K562 (cell line): ENCODE measurements around the gene ERF. TPM values are rescaled to one million over a fixed set of nuclear protein-coding genes. Genes with fewer than 3 reads are reported as not detected.
A peak's percentile ranks its signal among the peaks of the same experiment; 100 is the strongest.

ENCODE experiments used
- CSDE1 ChIP-seq, 2 experiments: fragments of 450-650 bp; IDR thresholded peaks; 2 replicates each; pipeline ENCODE4 v1.6.1; 2016; ENCODE audit warnings: mild to moderate bottlenecking in 1 of 2
- LARP7 ChIP-seq: fragments of 450-650 bp; IDR thresholded peaks from 2 replicates; pipeline ENCODE4 v1.6.1; 2016
- PTRF ChIP-seq: fragments of 450-650 bp; IDR thresholded peaks from 2 replicates; pipeline ENCODE4 v1.6.1; 2016; ENCODE audit warnings: mild to moderate bottlenecking, missing genetic modification characterization, missing compliant biosample characterization
- PTTG1 ChIP-seq: fragments of 450-650 bp; IDR thresholded peaks from 2 replicates; pipeline ENCODE4 v1.6.1; 2016; ENCODE audit warnings: low read depth, mild to moderate bottlenecking, missing genetic modification characterization, missing compliant biosample characterization
- SRSF3 ChIP-seq: fragments of 200-400 bp; formaldehyde crosslinking; IDR thresholded peaks from 2 replicates; pipeline ENCODE4 v1.6.1; 2016; ENCODE audit warnings: mild to moderate bottlenecking, low read length, moderate library complexity; ENCODE audit not compliant: insufficient read depth
- ZNF263 ChIP-seq: sonication (generic); formaldehyde crosslinking; IDR thresholded peaks from 2 replicates; pipeline ENCODE4 v1.8.0; 2022; ENCODE audit warnings: mild to moderate bottlenecking, missing genetic modification reagents, borderline replicate concordance
- ZNF316 ChIP-seq: fragments of 450-650 bp; IDR thresholded peaks from 2 replicates; pipeline ENCODE4 v1.6.1; 2016
- polyA plus RNA-seq, 8 experiments: library from polyadenylated mRNA; depleted of rRNA in 4 of 8; stranded (reverse) in 5 of 8; unstranded in 3 of 8; fragments of >200 nt; fragmentation: Nextera tagmentation in 2 of 8; fragmentation: Illumina TruSeq in 1 of 8; extraction: Ambion mirVana in 2 of 8; extraction: Trizol in 1 of 8; gene quantifications; 2 replicates each; pipeline versions ENCODE4 v1.2.1 to v1.2.3, GENCODE V29; 2011 to 2014; ENCODE audit warnings: inconsistent platforms in 1 of 8, missing spikeins in 1 of 8
- total RNA-seq, 7 experiments: library from RNA; depleted of rRNA in 6 of 7; stranded (reverse); fragments of >200 nt in 6 of 7; fragmentation: Illumina TruSeq in 2 of 7; extraction: Trizol in 2 of 7; gene quantifications; 2 replicates each; pipeline versions ENCODE4 v1.2.1 to v1.2.3, GENCODE V29; 2011 to 2021; ENCODE audit warnings: low replicate concordance in 1 of 7
- TF ChIP-seq, protein P1 (sequence below): fragments of 450-650 bp; formaldehyde crosslinking; IDR thresholded peaks from 2 replicates; pipeline ENCODE4 v1.4.0; 2020; ENCODE audit warnings: mild to moderate bottlenecking
- TF ChIP-seq, protein P2 (sequence below): sonication (generic); formaldehyde crosslinking; IDR thresholded peaks from 2 replicates; pipeline ENCODE4 v1.8.0; 2022; ENCODE audit warnings: mild to moderate bottlenecking, low read depth, missing genetic modification reagents
- TF ChIP-seq, protein P3 (sequence below): fragments of 450-650 bp; IDR thresholded peaks from 2 replicates; pipeline ENCODE4 v1.6.1; 2014; ENCODE audit warnings: low read depth, mild to moderate bottlenecking, moderate library complexity, borderline replicate concordance
- TF ChIP-seq, protein P4 (sequence below): fragments of 250-450 bp; sonication (Bioruptor Pico); IDR thresholded peaks from 2 replicates; pipeline ENCODE4 v1.5.0; 2020; ENCODE audit warnings: mild to moderate bottlenecking, borderline replicate concordance
- TF ChIP-seq, protein P5 (sequence below): fragments of 250-450 bp; sonication (Bioruptor Pico); IDR thresholded peaks from 2 replicates; pipeline ENCODE4 v1.4.0; 2020; ENCODE audit warnings: mild to moderate bottlenecking
- TF ChIP-seq, protein P6 (sequence below): fragments of 450-650 bp; IDR thresholded peaks from 2 replicates; pipeline ENCODE4 v1.6.1; 2018; ENCODE audit not compliant: partially characterized antibody

The ERF gene
- total and polyA plus RNA-seq, 9 of the 15 experiments (the other 6 are each of a cell fraction or from before 2014, with no cell fraction given), result 0.03 to 75.4 (median 27.0) TPM

DNA sequence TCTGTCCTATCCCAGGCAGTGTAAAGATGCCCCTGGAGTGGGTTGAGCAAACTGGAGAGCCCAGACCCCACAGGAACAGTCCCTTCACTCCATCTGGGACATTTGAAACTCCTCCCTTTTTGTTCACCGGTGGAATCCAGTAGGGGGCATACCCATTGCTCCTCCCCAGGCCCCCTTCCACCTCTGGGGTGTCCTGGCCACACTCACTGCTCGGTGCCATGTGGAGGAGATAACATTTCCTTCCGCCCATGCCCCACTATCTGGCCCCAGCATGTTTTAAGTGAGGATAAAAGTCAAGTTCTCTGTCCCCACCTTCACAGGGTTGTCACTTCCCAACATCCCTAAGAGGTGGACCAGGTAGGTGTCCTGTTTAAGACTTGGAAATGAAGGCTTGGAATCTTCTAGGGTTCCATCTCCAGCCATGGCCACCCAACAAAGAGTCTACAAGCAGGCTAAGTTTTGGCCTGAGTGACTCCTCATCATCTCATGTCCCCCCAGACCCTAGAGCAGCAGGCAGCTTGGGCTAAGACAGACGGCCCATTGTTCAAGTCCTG, 25.6 kb downstream of the ERF start (continued):
- TF ChIP-seq, protein P1, sequence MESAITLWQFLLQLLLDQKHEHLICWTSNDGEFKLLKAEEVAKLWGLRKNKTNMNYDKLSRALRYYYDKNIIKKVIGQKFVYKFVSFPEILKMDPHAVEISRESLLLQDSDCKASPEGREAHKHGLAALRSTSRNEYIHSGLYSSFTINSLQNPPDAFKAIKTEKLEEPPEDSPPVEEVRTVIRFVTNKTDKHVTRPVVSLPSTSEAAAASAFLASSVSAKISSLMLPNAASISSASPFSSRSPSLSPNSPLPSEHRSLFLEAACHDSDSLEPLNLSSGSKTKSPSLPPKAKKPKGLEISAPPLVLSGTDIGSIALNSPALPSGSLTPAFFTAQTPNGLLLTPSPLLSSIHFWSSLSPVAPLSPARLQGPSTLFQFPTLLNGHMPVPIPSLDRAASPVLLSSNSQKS (CRISPR knock-in tag), result no peak
- TF ChIP-seq LARP7 (no peak), PTTG1 (no peak), CSDE1 (IDR thresholded peaks at IDR 0.05) (no peak), ZNF263 (CRISPR knock-in tag) (peak; percentile 3; the same call in 1 of the 2 replicates), SRSF3 (no peak), PTRF (tag) (no peak), ZNF316 (no peak)
- TF ChIP-seq, protein P2, sequence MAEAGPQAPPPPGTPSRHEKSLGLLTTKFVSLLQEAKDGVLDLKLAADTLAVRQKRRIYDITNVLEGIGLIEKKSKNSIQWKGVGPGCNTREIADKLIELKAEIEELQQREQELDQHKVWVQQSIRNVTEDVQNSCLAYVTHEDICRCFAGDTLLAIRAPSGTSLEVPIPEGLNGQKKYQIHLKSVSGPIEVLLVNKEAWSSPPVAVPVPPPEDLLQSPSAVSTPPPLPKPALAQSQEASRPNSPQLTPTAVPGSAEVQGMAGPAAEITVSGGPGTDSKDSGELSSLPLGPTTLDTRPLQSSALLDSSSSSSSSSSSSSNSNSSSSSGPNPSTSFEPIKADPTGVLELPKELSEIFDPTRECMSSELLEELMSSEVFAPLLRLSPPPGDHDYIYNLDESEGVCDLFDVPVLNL (CRISPR knock-in tag), result no peak
- TF ChIP-seq, protein P3, sequence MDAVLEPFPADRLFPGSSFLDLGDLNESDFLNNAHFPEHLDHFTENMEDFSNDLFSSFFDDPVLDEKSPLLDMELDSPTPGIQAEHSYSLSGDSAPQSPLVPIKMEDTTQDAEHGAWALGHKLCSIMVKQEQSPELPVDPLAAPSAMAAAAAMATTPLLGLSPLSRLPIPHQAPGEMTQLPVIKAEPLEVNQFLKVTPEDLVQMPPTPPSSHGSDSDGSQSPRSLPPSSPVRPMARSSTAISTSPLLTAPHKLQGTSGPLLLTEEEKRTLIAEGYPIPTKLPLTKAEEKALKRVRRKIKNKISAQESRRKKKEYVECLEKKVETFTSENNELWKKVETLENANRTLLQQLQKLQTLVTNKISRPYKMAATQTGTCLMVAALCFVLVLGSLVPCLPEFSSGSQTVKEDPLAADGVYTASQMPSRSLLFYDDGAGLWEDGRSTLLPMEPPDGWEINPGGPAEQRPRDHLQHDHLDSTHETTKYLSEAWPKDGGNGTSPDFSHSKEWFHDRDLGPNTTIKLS, result no peak
- TF ChIP-seq, protein P4, sequence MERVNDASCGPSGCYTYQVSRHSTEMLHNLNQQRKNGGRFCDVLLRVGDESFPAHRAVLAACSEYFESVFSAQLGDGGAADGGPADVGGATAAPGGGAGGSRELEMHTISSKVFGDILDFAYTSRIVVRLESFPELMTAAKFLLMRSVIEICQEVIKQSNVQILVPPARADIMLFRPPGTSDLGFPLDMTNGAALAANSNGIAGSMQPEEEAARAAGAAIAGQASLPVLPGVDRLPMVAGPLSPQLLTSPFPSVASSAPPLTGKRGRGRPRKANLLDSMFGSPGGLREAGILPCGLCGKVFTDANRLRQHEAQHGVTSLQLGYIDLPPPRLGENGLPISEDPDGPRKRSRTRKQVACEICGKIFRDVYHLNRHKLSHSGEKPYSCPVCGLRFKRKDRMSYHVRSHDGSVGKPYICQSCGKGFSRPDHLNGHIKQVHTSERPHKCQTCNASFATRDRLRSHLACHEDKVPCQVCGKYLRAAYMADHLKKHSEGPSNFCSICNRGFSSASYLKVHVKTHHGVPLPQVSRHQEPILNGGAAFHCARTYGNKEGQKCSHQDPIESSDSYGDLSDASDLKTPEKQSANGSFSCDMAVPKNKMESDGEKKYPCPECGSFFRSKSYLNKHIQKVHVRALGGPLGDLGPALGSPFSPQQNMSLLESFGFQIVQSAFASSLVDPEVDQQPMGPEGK (CRISPR knock-in tag), result no peak
- TF ChIP-seq, protein P5, sequence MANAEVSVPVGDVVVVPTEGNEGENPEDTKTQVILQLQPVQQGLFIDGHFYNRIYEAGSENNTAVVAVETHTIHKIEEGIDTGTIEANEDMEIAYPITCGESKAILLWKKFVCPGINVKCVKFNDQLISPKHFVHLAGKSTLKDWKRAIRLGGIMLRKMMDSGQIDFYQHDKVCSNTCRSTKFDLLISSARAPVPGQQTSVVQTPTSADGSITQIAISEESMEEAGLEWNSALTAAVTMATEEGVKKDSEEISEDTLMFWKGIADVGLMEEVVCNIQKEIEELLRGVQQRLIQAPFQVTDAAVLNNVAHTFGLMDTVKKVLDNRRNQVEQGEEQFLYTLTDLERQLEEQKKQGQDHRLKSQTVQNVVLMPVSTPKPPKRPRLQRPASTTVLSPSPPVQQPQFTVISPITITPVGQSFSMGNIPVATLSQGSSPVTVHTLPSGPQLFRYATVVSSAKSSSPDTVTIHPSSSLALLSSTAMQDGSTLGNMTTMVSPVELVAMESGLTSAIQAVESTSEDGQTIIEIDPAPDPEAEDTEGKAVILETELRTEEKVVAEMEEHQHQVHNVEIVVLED (CRISPR knock-in tag), result no peak
- TF ChIP-seq, protein P6, sequence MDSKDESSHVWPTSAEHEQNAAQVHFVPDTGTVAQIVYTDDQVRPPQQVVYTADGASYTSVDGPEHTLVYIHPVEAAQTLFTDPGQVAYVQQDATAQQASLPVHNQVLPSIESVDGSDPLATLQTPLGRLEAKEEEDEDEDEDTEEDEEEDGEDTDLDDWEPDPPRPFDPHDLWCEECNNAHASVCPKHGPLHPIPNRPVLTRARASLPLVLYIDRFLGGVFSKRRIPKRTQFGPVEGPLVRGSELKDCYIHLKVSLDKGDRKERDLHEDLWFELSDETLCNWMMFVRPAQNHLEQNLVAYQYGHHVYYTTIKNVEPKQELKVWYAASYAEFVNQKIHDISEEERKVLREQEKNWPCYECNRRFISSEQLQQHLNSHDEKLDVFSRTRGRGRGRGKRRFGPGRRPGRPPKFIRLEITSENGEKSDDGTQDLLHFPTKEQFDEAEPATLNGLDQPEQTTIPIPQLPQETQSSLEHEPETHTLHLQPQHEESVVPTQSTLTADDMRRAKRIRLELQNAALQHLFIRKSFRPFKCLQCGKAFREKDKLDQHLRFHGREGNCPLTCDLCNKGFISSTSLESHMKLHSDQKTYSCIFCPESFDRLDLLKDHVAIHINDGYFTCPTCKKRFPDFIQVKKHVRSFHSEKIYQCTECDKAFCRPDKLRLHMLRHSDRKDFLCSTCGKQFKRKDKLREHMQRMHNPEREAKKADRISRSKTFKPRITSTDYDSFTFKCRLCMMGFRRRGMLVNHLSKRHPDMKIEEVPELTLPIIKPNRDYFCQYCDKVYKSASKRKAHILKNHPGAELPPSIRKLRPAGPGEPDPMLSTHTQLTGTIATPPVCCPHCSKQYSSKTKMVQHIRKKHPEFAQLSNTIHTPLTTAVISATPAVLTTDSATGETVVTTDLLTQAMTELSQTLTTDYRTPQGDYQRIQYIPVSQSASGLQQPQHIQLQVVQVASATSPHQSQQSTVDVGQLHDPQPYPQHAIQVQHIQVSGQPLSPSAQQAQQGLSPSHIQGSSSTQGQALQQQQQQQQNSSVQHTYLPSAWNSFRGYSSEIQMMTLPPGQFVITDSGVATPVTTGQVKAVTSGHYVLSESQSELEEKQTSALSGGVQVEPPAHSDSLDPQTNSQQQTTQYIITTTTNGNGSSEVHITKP, result peak; percentile 28
